Fibroblast of skin of left biceps (primary cell): ENCODE results near the gene DBNL.
A peak's percentile ranks its signal among the peaks of the same experiment; 100 is the strongest.

ENCODE experiments used
- DNase-seq, 2 experiments: peaks; one replicate each; pipeline ENCODE4 v3.0.0-alpha.2; 2013; ENCODE audit warnings: low read depth in 2 of 2

DBNL gene

DNA sequence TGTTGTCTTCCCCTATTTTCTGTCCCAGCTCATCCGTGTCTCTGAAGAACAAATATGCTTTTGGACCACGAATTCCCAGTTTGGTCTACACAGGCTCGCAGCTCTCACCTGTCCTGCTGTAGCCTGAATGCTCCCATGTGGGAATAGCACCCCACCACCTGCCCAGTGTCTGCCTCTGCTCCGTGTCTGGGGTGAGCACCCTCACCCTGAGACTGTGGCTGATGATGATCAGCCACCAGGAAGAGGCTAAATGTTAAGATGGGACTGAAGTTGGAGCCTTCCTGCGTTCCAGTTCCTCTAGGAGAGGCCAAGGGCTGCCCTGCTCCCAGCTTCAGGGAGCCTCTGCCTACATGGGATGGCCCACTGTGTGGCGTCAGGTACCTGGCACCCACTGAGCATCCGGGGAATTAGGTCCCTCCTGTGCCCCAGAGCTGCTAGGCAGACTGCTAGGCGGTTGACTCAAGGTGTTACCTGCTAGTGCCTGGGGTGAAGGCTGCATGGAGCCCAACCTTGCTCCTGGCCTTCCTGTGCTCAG is 17.2 kb downstream of the DBNL start:
- no peak for DNase-seq

DNA sequence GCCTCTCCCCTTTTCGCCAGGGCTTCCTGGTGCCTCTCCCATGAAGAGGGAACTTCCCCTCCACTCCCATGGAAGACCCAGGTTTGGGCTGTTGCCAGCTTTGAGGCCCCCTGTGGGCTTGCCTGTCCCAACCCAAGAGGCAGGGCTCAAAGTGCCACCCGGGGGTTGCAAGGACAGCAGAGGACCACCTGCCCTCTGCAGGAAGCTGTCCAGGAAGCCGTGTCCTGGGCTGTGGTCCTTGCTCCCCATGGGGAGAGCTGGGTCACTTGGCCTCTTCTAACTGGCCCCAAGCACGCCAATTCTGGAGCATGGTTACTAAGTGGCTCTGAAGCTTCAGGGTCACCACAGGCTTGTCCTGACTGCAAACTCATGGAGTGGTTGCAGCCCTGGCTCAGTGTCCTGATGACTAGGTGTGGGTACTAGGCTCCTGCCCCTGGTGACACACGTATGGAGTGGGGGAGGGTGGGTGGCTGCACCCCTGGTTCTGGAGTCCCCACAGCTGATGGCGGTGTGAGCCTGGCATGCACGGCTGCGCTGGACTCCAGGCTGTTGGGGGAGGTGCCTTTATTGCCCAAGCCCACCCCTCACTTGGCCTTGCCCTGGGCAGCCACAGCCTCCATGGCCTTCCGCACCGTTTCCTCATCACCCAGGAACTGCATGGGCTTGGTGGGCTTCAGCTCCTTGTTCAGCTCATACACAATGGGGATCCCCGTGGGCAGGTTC is 17.8 kb downstream of the DBNL start:
- DNase-seq, result no peak

DNA sequence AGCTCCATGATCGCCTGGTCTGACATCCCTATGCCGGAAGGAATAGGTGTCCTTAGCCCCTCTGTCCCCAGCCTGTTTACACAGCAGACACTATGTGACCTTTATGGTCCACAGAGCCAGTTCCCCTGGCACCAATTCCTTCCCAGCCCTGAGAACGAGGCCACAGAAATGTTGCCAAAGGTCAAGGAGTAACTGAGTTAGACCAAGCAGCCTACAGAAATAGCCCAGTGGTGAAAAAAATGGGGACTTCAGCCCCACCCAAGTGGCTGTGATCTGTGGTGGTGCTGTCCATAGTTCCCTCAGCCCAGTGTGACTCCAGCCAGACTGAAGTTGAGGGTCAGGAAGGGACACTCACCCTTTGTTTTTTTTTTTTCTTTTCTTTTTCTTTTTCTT is 18.4 kb downstream of the DBNL start:
- no peak for DNase-seq

DNA sequence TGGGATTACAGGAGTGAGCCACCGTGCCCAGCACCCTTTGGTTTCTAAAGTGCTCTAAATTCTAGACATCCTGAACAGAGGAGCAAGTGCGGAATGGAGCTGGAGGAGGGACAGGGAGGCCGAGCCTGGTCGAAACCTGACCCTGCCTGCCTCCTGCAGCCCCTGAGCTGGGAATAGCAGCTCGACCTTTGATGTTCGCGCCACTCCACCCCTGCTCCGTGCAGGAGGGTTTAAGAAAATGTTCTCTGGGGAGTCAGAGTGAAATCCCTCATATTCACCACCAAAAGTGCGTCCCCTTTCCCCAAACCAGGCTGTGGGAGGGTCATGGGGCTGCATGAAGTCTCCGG is 19.0 kb downstream of the DBNL start:
- DNase-seq, result no peak

DNA sequence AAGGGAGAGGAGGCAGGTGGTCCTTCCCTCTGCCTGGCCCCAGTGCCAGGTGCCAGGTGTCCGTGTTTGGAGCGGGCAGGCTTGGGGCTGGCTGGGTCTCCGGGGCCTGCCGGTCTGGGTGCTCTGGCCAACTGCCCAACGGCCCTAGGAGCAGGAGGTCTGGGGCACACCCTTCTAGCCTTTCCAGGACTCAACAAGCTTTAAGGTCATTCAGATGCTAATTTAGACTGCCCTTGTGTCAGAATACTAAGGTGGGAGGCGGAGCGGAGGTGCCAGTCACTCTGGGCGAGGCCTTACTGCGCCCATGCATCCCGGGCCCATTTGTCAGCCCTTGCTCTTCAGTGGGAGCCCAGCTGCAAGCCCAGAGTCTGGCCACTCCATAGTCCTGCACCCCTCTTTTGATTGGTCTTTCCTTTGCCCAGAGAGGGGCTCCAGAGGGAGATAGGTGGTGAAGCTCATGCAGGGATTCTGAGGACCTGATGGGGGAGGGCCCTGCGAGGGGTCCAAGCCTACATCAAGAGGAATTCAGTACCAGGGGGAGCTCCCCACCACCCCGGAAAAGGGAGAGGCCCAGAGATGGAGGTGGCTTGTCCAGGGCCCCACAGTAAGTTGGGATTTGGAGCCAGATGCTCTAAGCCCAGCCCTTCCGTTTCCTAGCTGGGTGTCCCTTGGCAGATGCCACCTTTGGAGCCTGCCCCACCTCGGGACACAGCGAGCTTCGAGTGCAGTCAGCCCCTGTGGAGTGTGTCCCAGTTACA is 19.6 kb downstream of the DBNL start:
- no peak for DNase-seq

DNA sequence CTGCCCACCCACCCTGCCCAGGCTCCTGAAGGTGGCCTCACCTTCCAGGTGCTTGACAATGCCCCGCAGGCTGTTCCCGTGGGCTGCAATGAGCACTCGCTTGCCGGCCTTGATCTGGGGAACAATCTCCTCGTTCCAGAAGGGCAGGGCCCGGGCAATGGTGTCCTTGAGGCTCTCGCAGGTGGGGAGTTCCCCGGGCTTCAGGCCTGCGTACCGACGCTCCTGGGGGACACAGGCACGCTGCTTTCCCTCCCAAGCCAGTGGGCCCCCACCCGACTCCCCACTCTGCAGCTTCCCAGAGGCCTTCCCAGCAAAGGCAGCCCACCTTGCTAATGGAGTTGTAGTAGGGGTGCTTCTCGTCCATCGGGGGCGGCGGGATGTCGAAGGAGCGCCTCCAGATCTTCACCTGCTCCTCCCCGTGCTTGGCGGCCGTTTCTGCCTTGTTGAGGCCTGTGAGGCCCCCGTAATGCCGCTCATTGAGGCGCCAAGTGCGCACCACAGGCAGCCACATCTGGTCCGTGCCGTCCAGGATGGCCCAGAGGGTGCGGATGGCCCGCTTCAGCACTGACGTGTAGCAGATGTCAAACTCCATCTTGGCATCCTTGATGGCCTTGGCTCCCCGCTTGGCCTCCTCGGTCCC is 20.4 kb downstream of the DBNL start:
- no peak for DNase-seq

DNA sequence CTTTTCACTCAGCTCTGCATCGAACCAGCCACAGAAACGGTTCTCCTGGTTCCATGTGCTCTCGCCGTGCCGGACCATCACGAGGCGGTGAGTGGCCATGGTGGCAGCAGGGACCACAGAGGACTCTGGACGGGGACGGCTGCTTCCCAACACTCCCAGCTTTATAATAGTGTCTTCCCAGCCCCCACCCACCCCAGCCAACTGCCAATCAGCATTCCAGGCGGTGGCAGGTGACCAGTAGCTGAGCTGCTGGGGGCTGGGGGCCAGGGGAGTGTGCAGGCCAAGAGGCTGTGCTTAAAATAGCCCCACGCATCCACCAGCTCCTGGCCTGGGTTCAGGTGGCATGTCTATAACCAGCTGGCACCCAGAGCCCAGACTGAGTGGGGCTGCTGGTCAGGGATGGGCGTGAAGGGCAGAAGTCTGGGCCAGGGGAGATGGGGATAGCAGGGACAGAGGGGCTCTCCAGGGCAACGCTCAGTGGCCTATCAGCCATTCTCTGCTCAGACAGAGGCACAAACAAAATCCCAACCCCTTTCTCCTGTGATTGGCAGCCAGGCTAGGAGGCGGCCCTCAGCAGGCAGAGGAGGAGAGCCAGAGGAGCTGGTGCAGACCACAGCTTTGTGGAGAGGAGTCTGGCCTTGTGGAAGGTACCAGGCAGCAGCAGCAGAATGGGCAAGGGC is 21.1 kb downstream of the DBNL start, which contains the start of gene PGAM2:
PGAM2 (minus strand) TSS at position 137 of the 680 bp plus-strand sequence; CDS start at position 99, 38 bp downstream.
- no peak for DNase-seq

DNA sequence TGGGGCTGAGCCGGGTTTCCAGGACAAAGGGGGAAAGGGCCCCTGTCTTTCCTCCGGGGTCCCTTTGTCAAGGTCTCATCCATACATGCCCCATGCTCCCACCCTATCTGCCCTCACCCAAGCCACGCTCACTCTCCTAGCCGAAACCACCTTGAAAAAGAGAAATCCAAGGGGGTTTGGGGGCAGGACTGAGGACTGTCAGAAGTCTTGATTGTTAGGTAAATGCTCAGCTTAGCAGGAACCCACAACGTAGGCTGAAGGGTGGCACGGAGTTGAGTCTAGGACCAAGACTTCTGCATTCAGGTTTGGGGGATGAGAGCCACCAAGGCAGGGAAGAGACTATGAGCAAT is 21.6 kb downstream of the DBNL start:
- no peak for DNase-seq

DNA sequence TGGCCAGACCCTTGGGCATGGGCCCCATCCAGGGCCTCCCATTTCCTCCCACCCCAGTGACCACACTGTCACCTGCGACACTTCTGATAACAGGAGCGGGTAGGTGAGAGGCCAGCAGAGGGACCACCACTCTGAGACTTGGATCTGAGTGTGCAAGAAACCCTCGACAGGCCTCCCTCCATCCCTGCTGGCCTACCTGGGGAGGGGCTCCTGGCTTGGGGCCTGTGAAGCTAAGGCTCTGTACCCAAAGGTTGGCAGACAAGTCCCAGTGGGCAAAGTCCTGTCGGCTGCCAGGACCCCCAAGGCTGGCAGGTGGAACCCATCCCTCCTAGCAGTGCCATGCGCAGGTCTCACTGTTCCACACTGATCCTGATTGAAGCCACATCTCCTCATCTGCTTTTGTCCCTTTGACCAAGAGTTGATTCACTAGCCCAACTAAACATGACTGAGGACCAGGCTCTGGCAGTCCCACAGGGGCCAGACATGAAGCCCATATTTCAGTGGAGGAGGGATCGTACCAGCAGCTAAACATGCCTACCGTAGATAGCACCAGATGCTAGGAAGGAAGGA is 22.1 kb downstream of the DBNL start:
- DNase-seq, result no peak

DNA sequence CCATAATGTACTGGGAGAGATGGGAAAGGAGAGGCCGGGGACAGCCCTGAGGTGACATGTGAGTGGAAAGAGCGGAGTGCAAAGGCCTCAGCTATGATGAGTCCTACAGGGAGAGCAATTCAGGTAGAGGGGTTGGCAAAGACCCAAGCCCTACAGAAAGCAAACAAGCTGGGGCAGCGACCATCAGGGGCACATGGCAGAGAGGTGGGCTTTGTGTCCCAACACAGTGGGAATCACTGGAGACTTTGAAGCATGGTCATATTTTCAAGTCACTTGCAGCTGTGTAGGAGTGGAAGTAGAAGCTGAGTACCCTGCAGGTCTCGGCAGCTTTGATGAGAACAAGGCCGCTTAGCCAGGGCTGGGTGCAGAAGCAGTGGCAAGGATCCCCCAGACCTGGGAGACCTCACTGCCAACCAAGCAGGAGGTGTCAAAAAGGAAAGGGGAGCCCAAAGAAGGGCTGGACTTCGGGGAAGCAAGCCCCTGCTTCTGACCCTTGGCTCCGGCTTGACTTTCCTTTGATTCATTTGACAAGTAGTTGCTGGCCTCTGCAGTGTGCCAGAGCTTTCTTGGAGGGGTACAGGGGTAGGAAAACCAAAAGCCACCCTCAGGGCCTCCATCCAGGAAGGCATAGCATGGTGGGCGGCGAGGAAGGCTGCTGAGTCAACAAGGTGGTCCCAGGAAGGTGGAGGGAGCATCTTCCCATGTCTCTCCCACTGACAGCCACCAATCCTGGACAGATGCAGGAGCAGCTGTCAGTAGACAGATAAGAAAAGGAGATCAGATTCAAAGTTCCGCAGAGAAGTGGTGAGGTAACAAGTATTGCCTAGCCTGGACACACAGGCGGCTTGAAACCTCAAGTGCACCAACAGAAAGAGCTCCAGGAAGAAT is 22.8 kb downstream of the DBNL start:
- no peak for DNase-seq

DNA sequence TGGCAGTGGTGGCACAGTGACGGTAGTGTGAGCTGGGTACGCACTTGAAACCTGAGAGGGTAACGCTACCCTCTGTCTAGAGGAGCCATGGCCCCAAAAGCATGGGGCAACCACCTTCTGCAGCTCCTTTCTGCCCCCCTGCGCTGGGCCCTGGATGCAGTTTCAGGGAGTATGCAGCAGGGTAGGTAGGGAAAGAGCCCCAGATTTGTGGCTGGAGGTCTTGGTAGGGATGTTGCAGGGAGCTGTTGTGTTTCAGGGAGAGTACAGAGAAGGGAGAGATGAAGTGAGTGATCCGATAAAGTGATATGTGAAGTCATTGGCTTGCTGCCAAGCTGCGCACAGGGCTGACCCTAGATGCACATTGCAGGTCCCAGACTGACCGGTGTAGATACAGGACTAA is 23.6 kb downstream of the DBNL start:
- DNase-seq, result no peak

DNA sequence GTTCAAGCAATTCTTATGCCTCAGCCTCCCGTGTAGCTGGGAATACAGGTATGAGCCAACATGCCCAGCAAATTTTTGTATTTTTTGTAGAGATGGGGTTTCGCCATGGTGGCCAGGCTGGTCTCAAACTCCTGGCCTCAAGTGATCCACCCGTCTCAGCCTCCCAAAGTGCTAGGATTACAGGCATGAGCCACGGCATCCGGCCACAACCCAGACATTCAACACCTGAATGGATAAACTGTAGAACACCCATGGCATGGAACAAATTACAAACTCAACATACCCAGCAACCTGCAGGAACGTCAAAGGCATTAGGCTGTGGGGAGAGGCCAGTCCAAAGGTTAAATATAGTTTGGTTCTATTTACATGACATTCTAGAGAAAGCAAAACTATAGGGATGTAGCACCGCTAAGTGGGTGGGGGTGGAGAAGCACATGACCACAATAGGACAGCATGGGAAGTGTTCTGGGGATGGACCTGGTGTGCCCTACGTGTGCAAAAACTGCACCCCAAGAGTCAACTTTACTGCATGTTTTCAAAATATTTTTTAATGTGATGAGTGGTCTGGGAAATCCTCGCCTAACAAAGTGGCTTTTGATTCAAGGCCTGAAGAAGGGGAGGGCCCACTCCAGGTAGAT is 27.3 kb downstream of the DBNL start:
- DNase-seq, result no peak

DNA sequence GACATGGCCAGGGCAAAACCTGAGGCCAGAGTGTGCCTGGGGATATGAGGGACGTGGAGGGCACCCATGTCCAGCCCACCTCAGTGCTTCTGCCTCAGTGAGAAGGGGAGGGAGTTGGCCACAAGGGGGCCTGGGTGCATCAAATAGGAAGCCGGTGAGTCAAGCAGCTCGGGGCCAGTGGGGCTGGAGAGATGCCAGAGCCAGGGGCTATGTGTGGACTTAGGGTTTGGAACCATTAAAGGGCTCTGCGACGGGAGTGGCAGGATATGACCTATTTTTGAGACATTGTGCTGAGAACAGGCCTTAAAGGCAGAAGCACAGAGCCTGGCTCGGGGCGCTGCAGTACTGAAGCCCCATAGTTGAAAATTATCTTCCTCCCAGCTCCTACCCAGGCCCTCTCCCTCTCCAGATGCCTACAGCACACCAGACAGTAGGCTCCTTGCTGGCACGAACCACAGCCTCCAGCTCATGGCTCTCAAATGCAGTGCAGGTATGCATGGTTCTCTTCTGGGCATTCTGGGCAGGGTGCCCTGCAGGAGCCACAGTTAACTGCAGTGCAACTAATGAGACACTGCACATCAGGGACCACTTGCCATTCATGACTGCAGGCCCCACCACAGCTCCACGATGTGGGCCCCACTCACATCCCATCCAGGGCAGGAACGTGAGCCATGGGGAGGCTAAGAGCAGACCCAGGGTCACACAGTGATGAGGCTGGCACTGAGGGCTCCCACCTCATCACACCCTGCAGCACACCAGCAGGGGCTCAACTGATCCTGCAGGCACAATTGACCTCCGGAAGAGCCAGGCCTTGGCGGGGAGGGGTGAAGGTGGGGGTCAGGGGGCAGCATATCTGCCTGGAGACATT is 28.1 kb downstream of the DBNL start:
- peak; percentile 40 to 53 for DNase-seq

DNA sequence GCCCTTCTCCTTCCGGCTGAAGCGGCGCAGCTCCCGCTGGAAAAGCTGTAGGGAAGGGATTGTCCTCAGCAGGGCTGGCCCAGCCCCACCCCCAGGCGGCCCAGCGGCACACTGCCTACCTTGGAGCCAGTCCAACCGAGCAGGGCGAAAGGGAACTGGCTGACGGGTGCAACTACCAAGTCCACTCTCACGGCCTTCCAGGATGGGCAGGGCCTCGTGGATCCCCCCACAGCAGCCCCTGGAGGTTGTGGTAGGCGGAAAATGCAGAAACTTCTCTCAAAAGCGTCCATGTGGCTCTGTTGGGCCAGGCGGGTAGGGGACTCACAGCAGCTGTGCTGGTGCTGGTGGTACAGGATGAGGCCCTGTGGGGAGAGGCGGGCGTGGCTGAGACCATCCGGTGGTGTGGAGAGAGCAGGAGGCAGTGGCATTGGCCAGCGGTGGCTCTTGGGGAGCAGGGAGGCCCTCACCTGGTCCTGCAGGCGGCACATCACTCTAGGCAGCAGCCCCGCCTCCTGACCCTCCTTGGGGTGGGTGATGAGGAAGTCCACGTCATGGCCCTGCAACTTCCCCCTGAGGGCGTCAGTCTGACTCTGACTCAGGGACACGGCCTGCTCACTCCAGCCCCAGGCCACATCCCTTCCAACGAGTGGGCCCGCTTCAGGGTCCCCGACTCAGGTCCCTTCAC is 29.3 kb downstream of the DBNL start:
- DNase-seq, result no peak

DNA sequence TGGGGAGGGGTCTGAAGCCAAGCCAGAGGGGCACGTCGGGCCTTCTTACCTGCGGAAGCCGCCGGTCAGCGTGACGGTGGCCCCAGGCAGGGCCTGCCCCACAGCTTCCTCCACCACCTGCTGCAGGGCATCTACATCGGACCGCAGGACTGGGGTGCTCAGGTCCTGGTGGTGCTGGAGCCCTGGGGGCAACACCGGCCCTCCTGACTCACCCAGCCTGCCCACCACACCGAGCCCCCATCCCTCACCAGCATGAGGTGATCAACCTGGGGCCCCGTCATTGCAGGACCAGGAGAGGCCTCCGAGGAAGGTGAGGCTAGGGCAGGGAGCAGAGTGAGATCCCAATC is 29.8 kb downstream of the DBNL start:
- DNase-seq, result no peak

DNA sequence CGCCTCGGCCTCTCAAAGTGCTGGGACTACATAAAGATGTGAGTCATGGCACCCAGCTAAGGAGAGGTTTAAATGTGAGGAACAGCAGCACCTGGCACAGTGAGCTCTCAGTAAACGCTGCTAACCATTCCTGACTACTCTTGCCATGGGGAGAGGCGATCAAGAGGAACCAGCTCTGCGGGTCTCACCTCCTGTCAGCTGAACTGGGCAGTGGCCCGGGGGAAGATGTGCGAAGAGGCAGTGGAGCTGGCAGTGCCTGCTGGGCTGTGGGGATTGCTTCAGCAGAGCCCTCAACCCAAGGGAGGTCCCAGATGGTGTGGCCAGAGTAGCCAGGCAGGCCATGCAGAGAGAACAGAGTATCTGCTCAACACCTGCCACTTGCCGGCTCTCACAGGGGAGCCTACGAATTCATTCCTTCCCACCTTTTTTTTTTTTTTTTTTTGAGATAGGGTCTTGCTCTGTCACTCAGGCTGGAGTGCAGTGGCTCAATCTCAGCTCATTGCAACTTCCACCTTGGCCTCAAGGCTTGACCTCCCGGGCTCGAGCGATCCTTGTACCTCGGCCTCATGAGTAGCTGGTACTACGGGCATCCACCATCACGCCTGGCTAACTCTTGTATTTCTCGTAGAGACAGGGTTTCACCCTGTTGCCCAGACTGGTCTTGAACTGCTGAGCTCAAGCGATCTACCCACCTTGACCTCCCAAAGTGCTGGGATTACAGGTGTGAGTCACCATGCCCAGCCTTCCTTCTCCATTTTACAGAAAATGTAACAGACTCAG is 31.0 kb downstream of the DBNL start:
- no peak for DNase-seq

DNA sequence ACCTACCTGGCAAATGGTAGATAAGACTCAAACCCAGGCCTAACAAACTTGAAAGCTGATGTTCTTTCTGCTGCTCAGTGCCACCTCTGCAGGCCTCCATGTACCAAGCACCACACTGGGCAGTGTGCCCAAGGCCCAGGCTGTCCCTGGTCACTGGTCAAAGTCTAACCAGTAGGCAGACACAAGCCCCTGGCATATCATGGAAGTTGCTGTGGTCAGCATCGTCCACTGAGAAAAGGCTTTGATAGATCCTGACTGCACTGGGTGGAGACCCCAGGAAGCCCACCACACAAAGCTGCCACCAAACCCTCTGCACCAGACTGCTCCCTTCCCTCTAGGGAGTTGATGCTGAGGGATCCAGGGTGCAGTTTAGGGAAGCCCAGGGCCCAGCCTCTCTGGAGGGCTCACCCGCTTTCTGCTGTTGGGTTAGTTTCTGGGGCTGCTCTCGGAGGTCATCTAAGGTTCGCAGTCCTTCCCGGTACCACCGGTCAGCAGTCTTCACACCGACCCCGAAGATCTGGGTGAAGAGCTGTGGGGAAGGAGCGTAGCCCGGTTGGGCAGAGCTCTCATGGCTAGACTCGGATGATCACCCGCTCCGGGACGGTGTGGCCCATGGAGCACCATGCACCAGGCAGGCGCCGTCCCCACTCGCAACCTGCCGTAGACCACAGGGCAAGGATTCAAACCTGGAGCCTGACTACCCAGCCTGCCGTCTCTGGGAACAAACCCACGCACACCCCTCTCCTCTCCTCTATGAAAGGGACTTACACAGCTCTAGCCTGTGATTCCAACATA is 31.8 kb downstream of the DBNL start:
- no peak for DNase-seq
